RWPE2 (cell line): ENCODE data around the gene CTAGE9.

Experiments used
- ATAC-seq: fragments of 200-7000 bp; cut with Tn5 transposase; 3 replicates; pipeline ENCODE4 v1.9.1; 2021; ENCODE audit warnings: low read depth
- DNase-seq: peaks from one replicate; pipeline ENCODE4 v3.0.0-alpha.2; 2020; ENCODE audit warnings: low spot score
- H3K27ac ChIP-seq: fragments of 450-650 bp; 2 replicates; pipeline ENCODE4 v1.5.1; 2017; ENCODE audit warnings: mild to moderate bottlenecking; ENCODE audit not compliant: poor library complexity, severe bottlenecking
- H3K27me3 ChIP-seq: fragments of 250-450 bp; sonication (Bioruptor Pico); 2 replicates; pipeline ENCODE4 v1.5.1; 2021; ENCODE audit warnings: mild to moderate bottlenecking, moderate library complexity; ENCODE audit not compliant: insufficient read depth, poor library complexity, severe bottlenecking
- H3K36me3 ChIP-seq: fragments of 250-450 bp; sonication (Bioruptor Pico); 2 replicates; pipeline ENCODE4 v1.5.1; 2020; ENCODE audit warnings: low read depth, mild to moderate bottlenecking, moderate library complexity
- H3K4me1 ChIP-seq: fragments of 250-450 bp; sonication (Bioruptor Pico); 2 replicates; pipeline ENCODE4 v1.5.1; 2021; ENCODE audit warnings: mild to moderate bottlenecking, moderate library complexity; ENCODE audit not compliant: insufficient read depth, poor library complexity, severe bottlenecking
- H3K4me3 ChIP-seq: fragments of 250-450 bp; sonication (Bioruptor Pico); 2 replicates; pipeline ENCODE4 v1.5.1; 2021; ENCODE audit warnings: mild to moderate bottlenecking, moderate library complexity; ENCODE audit not compliant: severe bottlenecking
- H3K9me3 ChIP-seq: fragments of 250-450 bp; sonication (Bioruptor Pico); 2 replicates; pipeline ENCODE4 v1.5.1; 2021; ENCODE audit warnings: mild to moderate bottlenecking, moderate library complexity; ENCODE audit not compliant: severe bottlenecking
- TF ChIP-seq, protein P1 (sequence below): fragments of 450-650 bp; IDR thresholded peaks from one replicate; pipeline ENCODE4 v1.5.1; 2017; ENCODE audit warnings: mild to moderate bottlenecking, moderate library complexity; ENCODE audit not compliant: poor library complexity, severe bottlenecking

CTAGE9 gene

DNA sequence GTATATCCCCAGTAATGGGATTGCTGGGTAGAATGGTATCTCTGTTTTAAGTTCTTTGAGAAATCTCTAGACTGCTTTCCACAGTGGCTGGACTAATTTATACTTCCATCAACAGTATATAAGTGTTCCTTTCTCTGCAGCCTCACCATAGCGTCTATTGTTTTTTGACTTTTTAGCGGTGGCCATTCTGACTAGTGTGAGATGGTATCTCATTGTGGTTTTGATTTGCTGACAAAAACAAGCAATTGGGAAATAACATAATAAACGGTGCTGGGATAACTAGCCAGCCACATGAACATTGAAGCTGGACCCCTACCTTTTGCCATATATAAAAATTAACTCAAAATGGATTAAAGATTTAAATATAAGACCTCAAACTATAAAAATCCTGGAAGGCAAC, 23.8 kb downstream of the CTAGE9 start:
- TF ChIP-seq, protein P1, sequence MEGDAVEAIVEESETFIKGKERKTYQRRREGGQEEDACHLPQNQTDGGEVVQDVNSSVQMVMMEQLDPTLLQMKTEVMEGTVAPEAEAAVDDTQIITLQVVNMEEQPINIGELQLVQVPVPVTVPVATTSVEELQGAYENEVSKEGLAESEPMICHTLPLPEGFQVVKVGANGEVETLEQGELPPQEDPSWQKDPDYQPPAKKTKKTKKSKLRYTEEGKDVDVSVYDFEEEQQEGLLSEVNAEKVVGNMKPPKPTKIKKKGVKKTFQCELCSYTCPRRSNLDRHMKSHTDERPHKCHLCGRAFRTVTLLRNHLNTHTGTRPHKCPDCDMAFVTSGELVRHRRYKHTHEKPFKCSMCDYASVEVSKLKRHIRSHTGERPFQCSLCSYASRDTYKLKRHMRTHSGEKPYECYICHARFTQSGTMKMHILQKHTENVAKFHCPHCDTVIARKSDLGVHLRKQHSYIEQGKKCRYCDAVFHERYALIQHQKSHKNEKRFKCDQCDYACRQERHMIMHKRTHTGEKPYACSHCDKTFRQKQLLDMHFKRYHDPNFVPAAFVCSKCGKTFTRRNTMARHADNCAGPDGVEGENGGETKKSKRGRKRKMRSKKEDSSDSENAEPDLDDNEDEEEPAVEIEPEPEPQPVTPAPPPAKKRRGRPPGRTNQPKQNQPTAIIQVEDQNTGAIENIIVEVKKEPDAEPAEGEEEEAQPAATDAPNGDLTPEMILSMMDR = no peak
- H3K4me3 ChIP-seq = no peak overlapping the region
- no peak for ATAC-seq

DNA sequence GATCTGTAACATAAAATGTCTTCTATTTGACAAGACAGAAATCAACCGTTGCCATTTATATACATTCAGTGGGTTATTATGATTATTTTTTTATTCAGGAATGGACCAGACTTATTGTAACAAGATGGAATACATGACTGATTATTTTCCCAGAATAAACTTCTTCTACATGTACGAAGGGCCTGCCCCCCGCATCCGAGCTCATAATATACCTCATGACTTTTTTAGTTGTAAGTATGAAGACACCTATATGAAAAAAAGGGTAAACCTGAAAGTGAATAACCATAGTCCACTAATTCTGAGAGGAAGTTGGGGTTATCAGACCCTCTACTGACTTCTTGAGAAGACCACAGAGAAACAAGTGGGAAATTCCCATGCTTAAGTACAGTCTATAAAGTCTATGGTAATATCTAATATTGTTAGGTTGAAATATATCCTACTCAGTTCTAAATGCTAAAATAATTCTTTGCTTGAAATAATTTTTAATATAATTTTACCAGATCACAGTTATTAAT, 25.5 kb downstream of the CTAGE9 start:
- ATAC-seq (no peak), DNase-seq (no peak)
- H3K27ac ChIP-seq = no peak overlapping the region
- H3K27me3 ChIP-seq = no peaks in the 10 kb centered on the region
- no peaks in the 10 kb centered on the region for H3K4me1 ChIP-seq
- no peak overlapping the region for H3K4me3 ChIP-seq
- no peaks in the 10 kb centered on the region for H3K36me3 ChIP-seq
- H3K9me3 ChIP-seq = no peaks in the 10 kb centered on the region
- TF ChIP-seq, protein P1 = no peak

More for the DNA sequence above, 23.8 kb downstream of the CTAGE9 start:
- Histone ChIP-seq H3K27me3 (no peaks in the 10 kb centered on the region), H3K27ac (no peak overlapping the region), H3K9me3 (no peaks in the 10 kb centered on the region), H3K4me1 (no peaks in the 10 kb centered on the region), H3K36me3 (no peaks in the 10 kb centered on the region)
- DNase-seq = no peak

DNA sequence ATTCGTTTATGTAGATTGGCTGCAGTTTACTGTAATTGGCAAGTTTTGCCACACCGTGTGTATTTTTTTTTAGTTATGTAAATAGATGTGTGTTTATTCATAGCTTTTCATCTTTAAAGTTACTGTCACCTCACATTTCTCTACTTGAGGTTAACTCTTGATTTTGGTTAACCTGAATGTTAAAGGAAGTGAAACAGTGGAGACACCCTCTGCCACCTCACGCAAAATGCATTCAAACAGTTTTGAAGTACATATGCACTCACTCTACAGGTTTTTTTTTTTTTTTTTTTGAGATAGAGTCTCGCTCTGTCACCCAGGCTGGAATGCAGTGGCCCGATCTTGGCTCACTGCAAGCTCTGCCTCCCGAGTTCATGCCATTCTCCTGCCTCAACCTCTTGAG, 27.3 kb downstream of the CTAGE9 start:
- DNase-seq = no peak
- TF ChIP-seq, protein P1 = no peak
- Histone ChIP-seq H3K4me3 (no peak overlapping the region), H3K27ac (no peak overlapping the region), H3K27me3 (no peaks in the 10 kb centered on the region), H3K9me3 (no peaks in the 10 kb centered on the region), H3K4me1 (no peaks in the 10 kb centered on the region), H3K36me3 (no peaks in the 10 kb centered on the region)
- no peak for ATAC-seq

DNA sequence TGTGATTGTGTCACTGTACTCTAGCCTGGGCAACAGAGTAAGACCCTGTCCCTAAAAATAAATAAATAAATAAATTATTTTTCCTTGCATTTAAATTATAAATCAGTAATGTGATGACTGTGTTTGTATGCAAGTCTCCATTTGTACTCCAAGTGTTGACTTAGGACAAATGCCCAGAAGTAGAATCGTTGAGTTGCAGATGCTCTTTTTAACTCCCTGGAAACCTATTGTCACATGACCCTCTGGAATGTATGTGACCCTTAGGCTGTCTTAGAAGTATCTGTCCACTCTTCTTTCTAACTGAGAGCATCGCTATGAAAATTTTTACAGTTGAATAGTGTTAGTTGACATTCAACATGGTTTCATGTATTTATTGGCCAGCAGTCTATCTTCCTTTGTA, 28.4 kb downstream of the CTAGE9 start:
- TF ChIP-seq, protein P1 = no peak
- DNase-seq = no peak

GRCh38 chr6:131681585-131681984, 29.2 kb downstream of the CTAGE9 start:
- H3K9me3 ChIP-seq = no peaks in the 10 kb centered on the region
- no peaks in the 10 kb centered on the region for H3K4me1 ChIP-seq
- TF ChIP-seq, protein P1 = no peak
- no peaks in the 10 kb centered on the region for H3K36me3 ChIP-seq
- no peak overlapping the region for H3K4me3 ChIP-seq
- ATAC-seq = no peak
- no peaks in the 10 kb centered on the region for H3K27me3 ChIP-seq
- no peak for DNase-seq
- H3K27ac ChIP-seq = no peak overlapping the region

More for the DNA sequence above, 28.4 kb downstream of the CTAGE9 start:
- no peaks in the 10 kb centered on the region for H3K36me3 ChIP-seq
- H3K27me3 ChIP-seq = no peaks in the 10 kb centered on the region
- no peak overlapping the region for H3K4me3 ChIP-seq
- H3K27ac ChIP-seq = no peak overlapping the region
- no peaks in the 10 kb centered on the region for H3K9me3 ChIP-seq
- no peak for ATAC-seq
- no peaks in the 10 kb centered on the region for H3K4me1 ChIP-seq
